ENCODE measurements around the gene PRKACG. TPM values are rescaled to one million over a fixed set of nuclear protein-coding genes. Genes with fewer than 3 reads are reported as not detected.
"Not testable (repeated sequence)": the region's sequence is repeated elsewhere in the genome, so short reads cannot be mapped to it uniquely, and the experiment has no call there.

The PRKACG gene
- polyA plus RNA-seq, 3 donors from 2014 or later = not detected

DNA sequence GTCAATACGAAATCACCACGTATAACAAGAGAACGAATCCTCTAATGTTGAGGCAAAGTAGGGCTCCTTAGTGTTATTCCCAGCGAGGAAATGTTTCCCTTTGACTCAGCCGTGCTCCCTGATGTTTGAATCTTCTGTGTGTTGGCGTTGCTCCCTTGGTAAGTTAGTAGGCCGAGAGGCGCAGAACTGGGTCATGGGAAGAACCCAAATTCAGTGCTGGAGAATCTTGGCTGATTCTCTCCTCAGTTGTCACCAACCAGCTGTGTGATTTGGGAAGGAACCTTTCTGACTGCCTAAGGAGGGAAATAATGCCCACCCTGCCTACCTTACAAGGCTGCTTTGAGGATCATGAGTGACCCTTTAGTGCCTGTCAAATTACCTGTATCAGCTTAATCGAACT, 22.5 kb downstream of the PRKACG start:
- H3K4me3 Mint-ChIP-seq = no peak overlapping the region
- H3K4me1 Mint-ChIP-seq = peaks cover 7 to 8% of the 10 kb centered on the region in 2 donors
- peaks cover 0 to 6% (median 2%) of the 10 kb centered on the region in 3 donors for H3K27me3 Mint-ChIP-seq (ENCODE audit: low read depth in 3 of 3)
- DNase-seq = no peak
- no peak overlapping the region for H3K27ac Mint-ChIP-seq
- no peaks in the 10 kb centered on the region for H3K36me3 Mint-ChIP-seq
- H3K9me3 Mint-ChIP-seq = no peaks in the 10 kb centered on the region

- H3K4me3 Mint-ChIP-seq; H3K27me3 Mint-ChIP-seq (ENCODE audit: low read depth in 3 of 3); H3K36me3 Mint-ChIP-seq; H3K4me1 Mint-ChIP-seq; DNase-seq; H3K27ac Mint-ChIP-seq; H3K9me3 Mint-ChIP-seq: not testable (repeated sequence)
Observed at GRCh38 chr9:68986949-68987348, 27.0 kb downstream of the PRKACG start.

- Mint-ChIP-seq H3K36me3 (no peaks in the 10 kb centered on the region), H3K9me3 (no peaks in the 10 kb centered on the region), H3K4me3 (no peak overlapping the region), H3K27ac (peak overlapping the region in 1 of 6 donors; percentile 6), H3K27me3 (ENCODE audit: low read depth in 3 of 3) (peaks cover 0 to 3% (median 2%) of the 10 kb centered on the region in 3 donors), H3K4me1 (peaks cover 7 to 8% of the 10 kb centered on the region in 2 donors)
- DNase-seq = no peak
Observed at GRCh38 chr9:68983522-68984424, 30.1 kb downstream of the PRKACG start.

GRCh38 chr9:68983008-68983411, 30.9 kb downstream of the PRKACG start:
- no peak for DNase-seq
- peaks cover 0 to 3% (median 2%) of the 10 kb centered on the region in 3 donors for H3K27me3 Mint-ChIP-seq (ENCODE audit: low read depth in 3 of 3)
- H3K36me3 Mint-ChIP-seq = no peaks in the 10 kb centered on the region
- H3K9me3 Mint-ChIP-seq = no peaks in the 10 kb centered on the region
- H3K4me1 Mint-ChIP-seq = peaks cover 7 to 8% of the 10 kb centered on the region in 2 donors
- peak overlapping the region in 2 of 6 donors; percentile 4 to 6 for H3K27ac Mint-ChIP-seq
- no peak overlapping the region for H3K4me3 Mint-ChIP-seq

- no peak overlapping the region for H3K27ac Mint-ChIP-seq
- H3K36me3 Mint-ChIP-seq = no peaks in the 10 kb centered on the region
- no peaks in the 10 kb centered on the region for H3K9me3 Mint-ChIP-seq
- no peak overlapping the region for H3K4me3 Mint-ChIP-seq
- H3K27me3 Mint-ChIP-seq (ENCODE audit: low read depth in 3 of 3) = peaks cover 0 to 3% (median 2%) of the 10 kb centered on the region in 3 donors
- DNase-seq = no peak
- H3K4me1 Mint-ChIP-seq = peaks cover 7 to 8% of the 10 kb centered on the region in 2 donors
Observed at GRCh38 chr9:68981789-68982188, 32.1 kb downstream of the PRKACG start.

- Mint-ChIP-seq H3K36me3 (no peaks in the 10 kb centered on the region), H3K4me3 (no peak overlapping the region), H3K27me3 (ENCODE audit: low read depth in 3 of 3) (peaks cover 0 to 2% (median 1%) of the 10 kb centered on the region in 3 donors), H3K9me3 (no peaks in the 10 kb centered on the region), H3K27ac (no peak overlapping the region), H3K4me1 (peaks cover 7 to 8% of the 10 kb centered on the region in 2 donors)
- DNase-seq = no peak
Observed at GRCh38 chr9:68980341-68980914, 33.5 kb downstream of the PRKACG start.

DNA sequence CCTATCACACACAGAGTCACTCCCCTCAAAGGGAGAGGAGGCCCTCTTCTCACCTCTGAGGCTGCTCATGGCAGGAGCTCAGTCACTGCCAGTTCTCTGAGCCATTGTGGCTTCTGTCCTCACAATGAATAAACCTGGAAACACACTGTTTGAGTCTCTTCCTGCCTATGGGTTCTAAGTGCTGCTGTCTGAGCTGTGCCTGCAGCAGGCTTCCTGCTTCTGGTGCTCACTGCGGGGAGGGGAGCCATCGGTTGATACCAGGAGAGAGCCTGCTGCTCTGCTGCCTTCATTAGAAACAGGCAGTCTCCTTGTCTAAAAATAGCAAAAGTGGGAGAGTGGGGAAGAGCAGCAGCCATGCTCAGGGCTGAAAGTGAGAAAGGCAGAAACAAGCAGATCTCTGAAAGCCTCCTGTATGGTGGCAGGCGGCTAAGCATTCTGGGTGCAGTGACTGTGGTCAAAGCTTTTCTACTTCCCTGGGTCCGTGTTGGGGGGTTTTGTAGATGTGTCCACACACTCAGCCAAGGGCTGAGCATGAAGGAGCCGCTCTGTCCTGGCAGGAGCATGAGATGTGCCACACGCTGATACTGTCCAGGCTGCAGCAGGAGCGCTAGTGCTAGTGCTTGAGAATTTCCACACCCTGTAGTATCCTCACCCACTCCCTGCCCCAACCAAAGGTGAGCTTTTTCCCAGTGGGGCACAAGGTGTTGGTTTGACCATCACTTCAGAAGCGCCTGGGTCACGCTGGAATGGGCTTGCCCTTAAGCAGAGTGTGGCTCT, 34.2 kb downstream of the PRKACG start:
- Mint-ChIP-seq H3K27me3 (ENCODE audit: low read depth in 3 of 3) (peaks cover 0 to 3% (median 2%) of the 10 kb centered on the region in 3 donors), H3K9me3 (no peaks in the 10 kb centered on the region), H3K4me1 (peaks cover 7 to 8% of the 10 kb centered on the region in 2 donors), H3K27ac (peak overlapping the region in 2 of 6 donors; percentile 50 to 65), H3K4me3 (no peak overlapping the region), H3K36me3 (no peaks in the 10 kb centered on the region)
- no peak for DNase-seq

DNA sequence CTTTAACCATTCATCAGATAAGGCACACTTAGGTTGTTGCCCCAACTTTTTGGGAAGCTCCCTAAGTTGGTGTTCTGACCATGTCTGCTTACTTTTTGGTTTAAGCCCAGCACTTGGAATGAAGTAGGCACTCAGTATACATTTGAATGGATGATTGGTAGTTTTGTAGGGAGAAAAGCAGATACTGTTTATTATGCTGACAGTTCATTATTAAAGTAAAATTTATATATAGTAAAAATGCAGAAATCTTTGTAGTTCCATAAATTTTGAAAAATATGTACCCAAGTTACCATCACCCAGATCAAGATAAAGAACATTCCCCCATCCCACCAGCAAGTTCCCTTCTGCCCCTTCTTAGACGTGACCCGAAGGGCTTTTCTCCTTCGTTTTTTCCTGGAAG, 35.4 kb downstream of the PRKACG start:
- H3K27me3 Mint-ChIP-seq (ENCODE audit: low read depth in 3 of 3) = peaks cover 0 to 3% (median 0%) of the 10 kb centered on the region in 3 donors
- no peak for DNase-seq
- H3K4me3 Mint-ChIP-seq = no peak overlapping the region
- no peak overlapping the region for H3K27ac Mint-ChIP-seq
- no peaks in the 10 kb centered on the region for H3K9me3 Mint-ChIP-seq
- no peaks in the 10 kb centered on the region for H3K36me3 Mint-ChIP-seq
- H3K4me1 Mint-ChIP-seq = peaks cover 7 to 8% of the 10 kb centered on the region in 2 donors

DNA sequence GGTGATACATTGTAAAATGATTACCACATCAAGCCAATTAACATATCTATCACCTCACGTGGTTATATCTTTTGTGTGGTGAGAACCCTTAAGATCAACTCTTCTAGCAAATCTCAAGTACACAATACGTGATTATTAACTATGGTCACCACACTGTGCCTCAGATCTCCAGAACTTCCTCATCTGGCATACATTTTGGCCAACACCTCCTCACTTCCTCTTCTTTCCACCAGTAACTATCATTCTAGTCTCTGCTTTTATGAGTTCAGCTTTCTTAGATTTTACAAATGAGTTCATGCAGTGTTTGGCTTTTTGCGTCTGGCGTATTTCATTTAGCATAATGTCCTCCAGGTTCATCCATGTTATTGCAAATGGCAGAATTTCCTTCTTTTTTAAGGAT, 35.8 kb downstream of the PRKACG start:
- Mint-ChIP-seq H3K36me3 (no peaks in the 10 kb centered on the region), H3K27ac (peak overlapping the region in 1 of 6 donors; percentile 46), H3K9me3 (no peaks in the 10 kb centered on the region), H3K4me3 (no peak overlapping the region), H3K27me3 (ENCODE audit: low read depth in 3 of 3) (peaks cover 0 to 3% (median 0%) of the 10 kb centered on the region in 3 donors), H3K4me1 (peaks cover 7 to 8% of the 10 kb centered on the region in 2 donors)
- DNase-seq = no peak

- Mint-ChIP-seq H3K4me1 (peaks cover 7 to 8% of the 10 kb centered on the region in 2 donors), H3K4me3 (no peak overlapping the region), H3K27ac (no peak overlapping the region), H3K36me3 (no peaks in the 10 kb centered on the region), H3K9me3 (no peaks in the 10 kb centered on the region), H3K27me3 (ENCODE audit: low read depth in 3 of 3) (peaks cover 0 to 3% (median 2%) of the 10 kb centered on the region in 3 donors)
- no peak for DNase-seq
Observed at GRCh38 chr9:68975365-68976043, 38.4 kb downstream of the PRKACG start.

DNA sequence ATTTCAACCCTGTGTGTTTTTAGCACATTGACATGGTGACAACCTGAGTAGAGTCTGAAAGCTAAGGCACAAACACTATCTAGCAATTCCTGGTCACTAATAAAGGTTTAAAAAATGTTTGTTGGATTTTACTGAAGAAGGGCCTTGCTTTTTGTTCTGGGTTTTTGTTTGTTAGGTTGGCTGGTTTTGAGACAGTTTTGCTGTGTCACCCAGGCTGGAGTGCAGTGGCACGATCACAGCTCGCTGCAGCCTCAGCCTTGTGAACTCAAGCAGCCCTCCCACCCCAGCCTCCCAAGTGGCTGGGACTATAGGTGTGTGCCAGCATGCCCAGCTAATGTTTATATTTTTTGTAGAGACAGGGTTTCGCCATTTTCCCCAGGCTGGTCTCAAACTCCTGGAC, 39.0 kb downstream of the PRKACG start:
- Mint-ChIP-seq H3K36me3 (no peaks in the 10 kb centered on the region), H3K4me1 (peaks cover 7% of the 10 kb centered on the region in 2 donors), H3K9me3 (no peaks in the 10 kb centered on the region), H3K27ac (no peak overlapping the region), H3K4me3 (no peak overlapping the region), H3K27me3 (ENCODE audit: low read depth in 3 of 3) (peaks cover 0 to 3% (median 2%) of the 10 kb centered on the region in 3 donors)
- no peak for DNase-seq

GRCh38 chr9:68974431-68974830, 39.5 kb downstream of the PRKACG start:
- Mint-ChIP-seq H3K4me3 (no peak overlapping the region), H3K4me1 (peaks cover 3% of the 10 kb centered on the region in 2 donors), H3K27me3 (ENCODE audit: low read depth in 3 of 3) (peaks cover 0 to 3% (median 2%) of the 10 kb centered on the region in 3 donors), H3K36me3 (no peaks in the 10 kb centered on the region), H3K9me3 (no peaks in the 10 kb centered on the region), H3K27ac (no peak overlapping the region)
- no peak for DNase-seq

- H3K27me3 Mint-ChIP-seq (ENCODE audit: low read depth in 3 of 3) = peaks cover 0 to 3% (median 2%) of the 10 kb centered on the region in 3 donors
- H3K4me1 Mint-ChIP-seq = no peaks in the 10 kb centered on the region
- H3K9me3 Mint-ChIP-seq = no peaks in the 10 kb centered on the region
- DNase-seq = no peak
- H3K36me3 Mint-ChIP-seq = no peaks in the 10 kb centered on the region
- no peak overlapping the region for H3K4me3 Mint-ChIP-seq
- H3K27ac Mint-ChIP-seq = no peak overlapping the region
Observed at GRCh38 chr9:68973619-68974018, 40.3 kb downstream of the PRKACG start.

All from immature natural killer cell (primary cell).